ENCODE results near the gene ZNF483. TPM values are rescaled to one million over a fixed set of nuclear protein-coding genes. Genes with fewer than 3 reads are reported as not detected.

The ZNF483 gene
- total and polyA plus RNA-seq, 12 donors, result 1.2 to 25.1 (median 16.6) TPM

- TF ChIP-seq CTCF (IDR thresholded peaks at IDR 0.05) (no peak), POLR2A (IDR thresholded peaks at IDR 0.05) (no peak)
- H3K9me3 ChIP-seq (replicated peaks in 1 of 3), result no peaks in the 10 kb centered on the region
- peaks cover 0 to 23% of the 10 kb centered on the region in 2 donors for H3K36me3 ChIP-seq (replicated peaks in 1 of 2)
- H3K27ac ChIP-seq, result peak overlapping the region; percentile 4 to 95 (median 80)
- DNase-seq, result peak in 4 of 7 donors; percentile 22 to 44 (median 34)
- H3K4me1 ChIP-seq (replicated peaks in 1 of 2), result peaks cover 0 to 19% of the 10 kb centered on the region in 2 donors
- no peaks in the 10 kb centered on the region for H3K27me3 ChIP-seq
- H3K4me3 ChIP-seq, result peak overlapping the region in 3 of 4 donors; percentile 9 to 89 (median 51)
- 15 to 30% (median 21%) methylated on average over 4 to 17 of the region's 17 CpGs for WGBS, 4 donors
- intact Hi-C loops (cut with DNase I), result loop anchor here (5.0 kb wide), 2 partner anchors 87 to 92 kb away; no protein-coding TSS in a partner anchor
Measured at GRCh38 chr9:111599955-111600343, 75.0 kb downstream of the ZNF483 start.

- intact Hi-C loops (cut with DNase I), result loop anchor here in 1 of 2 donors (5.0 kb wide), 1 partner anchor 91 kb away; no protein-coding TSS in a partner anchor
- no peaks in the 10 kb centered on the region for H3K27me3 ChIP-seq
- H3K4me3 ChIP-seq, result no peak overlapping the region
- H3K36me3 ChIP-seq (replicated peaks in 1 of 2), result peaks cover 0 to 8% of the 10 kb centered on the region in 2 donors
- peak in 6 of 7 donors; percentile 47 to 78 (median 71) for DNase-seq
- WGBS, 4 donors, result 57 to 64% (median 58%) methylated on average over 10 of the region's 10 CpGs
- TF ChIP-seq CTCF (IDR thresholded peaks at IDR 0.05), result no peak
- TF ChIP-seq POLR2A (IDR thresholded peaks at IDR 0.05), result no peak
- H3K4me1 ChIP-seq (replicated peaks in 1 of 2), result peaks cover 0 to 19% of the 10 kb centered on the region in 2 donors
- H3K27ac ChIP-seq, result peak overlapping the region; percentile 23 to 80 (median 40)
- H3K9me3 ChIP-seq (replicated peaks in 1 of 3), result no peaks in the 10 kb centered on the region
Measured at GRCh38 chr9:111601237-111602018, 76.4 kb downstream of the ZNF483 start.

- H3K4me1 ChIP-seq (replicated peaks in 1 of 2), result peaks cover 0 to 13% of the 10 kb centered on the region in 2 donors
- 72 to 87% (median 81%) methylated on average over 4 of the region's 4 CpGs for WGBS, 4 donors
- H3K4me3 ChIP-seq, result no peak overlapping the region
- no peaks in the 10 kb centered on the region for H3K36me3 ChIP-seq (replicated peaks in 1 of 2)
- H3K9me3 ChIP-seq (replicated peaks in 1 of 3), result no peaks in the 10 kb centered on the region
- DNase-seq, result no peak
- no peak overlapping the region for H3K27ac ChIP-seq
- intact Hi-C loops (cut with DNase I), result loop anchor here in 1 of 2 donors (5.0 kb wide), 1 partner anchor 89 kb away; no protein-coding TSS in a partner anchor
- no peak for TF ChIP-seq POLR2A (IDR thresholded peaks at IDR 0.05)
- no peak for TF ChIP-seq CTCF (IDR thresholded peaks at IDR 0.05)
- H3K27me3 ChIP-seq, result no peaks in the 10 kb centered on the region
Measured at GRCh38 chr9:111603041-111603440, 78.1 kb downstream of the ZNF483 start.

- Histone ChIP-seq H3K27ac (no peak overlapping the region), H3K36me3 (replicated peaks in 1 of 2) (no peaks in the 10 kb centered on the region), H3K27me3 (no peaks in the 10 kb centered on the region), H3K9me3 (replicated peaks in 1 of 3) (no peaks in the 10 kb centered on the region), H3K4me1 (replicated peaks in 1 of 2) (peaks cover 0 to 13% of the 10 kb centered on the region in 2 donors), H3K4me3 (no peak overlapping the region)
- intact Hi-C loops (cut with DNase I), result loop anchor here in 1 of 2 donors (5.0 kb wide), 1 partner anchor 88 kb away; no protein-coding TSS in a partner anchor
- no peak for TF ChIP-seq POLR2A (IDR thresholded peaks at IDR 0.05)
- TF ChIP-seq CTCF (IDR thresholded peaks at IDR 0.05), result no peak
- DNase-seq, result peak in 1 of 7 donors; percentile 37
- WGBS, 4 donors, result 85 to 91% (median 88%) methylated on average over 16 of the region's 16 CpGs
Measured at GRCh38 chr9:111604054-111604615, 79.2 kb downstream of the ZNF483 start.
